Thoracic aorta (tissue), 2 donors: ENCODE results near the gene PLAC8. TPM values are rescaled to one million over a fixed set of nuclear protein-coding genes. Genes with fewer than 3 reads are reported as not detected.

Source experiments
- ATAC-seq: fragments of 150-250 bp; one replicate; pipeline ENCODE4 v1.8.0; 2017; ENCODE audit warnings: low read depth; ENCODE audit not compliant: insufficient number of reproducible peaks, low FRiP score
- DNase-seq: peaks from one replicate; pipeline ENCODE4 v3.0.0-alpha.2; 2020; ENCODE audit warnings: low spot score
- H3K27ac ChIP-seq, 2 donors: fragments of 200-600 bp; sonication (generic); 1 replicate in 1 of 2; 2 replicates in 1 of 2; pipeline ENCODE4 v1.5.1; 2016; ENCODE audit warnings: mild to moderate bottlenecking in 2 of 2, moderate library complexity in 2 of 2
- H3K27me3 ChIP-seq: fragments of 200-600 bp; sonication (generic); replicated peaks from 2 replicates; pipeline ENCODE4 v1.6.0; 2016; ENCODE audit warnings: mild to moderate bottlenecking; ENCODE audit not compliant: insufficient read depth
- H3K36me3 ChIP-seq: fragments of 200-600 bp; sonication (generic); one replicate; pipeline ENCODE4 v1.5.1; 2016
- H3K4me1 ChIP-seq, 2 donors: fragments of 200-600 bp; sonication (generic); 1 replicate in 1 of 2; 2 replicates in 1 of 2; pipeline versions ENCODE4 v1.5.1 to v1.6.0; 2016; ENCODE audit warnings: low read depth in 2 of 2, mild to moderate bottlenecking in 1 of 2; ENCODE audit not compliant: control insufficient read depth in 1 of 2
- H3K4me3 ChIP-seq: fragments of 200-600 bp; sonication (generic); 2 replicates; pipeline ENCODE4 v1.5.1; 2016; ENCODE audit warnings: mild to moderate bottlenecking
- H3K9me3 ChIP-seq: fragments of 200-600 bp; sonication (generic); 2 replicates; pipeline ENCODE4 v1.5.1; 2016
- CTCF ChIP-seq: fragments of 200-600 bp; sonication (generic); IDR thresholded peaks from one replicate; pipeline ENCODE4 v1.5.1; 2019; ENCODE audit warnings: antibody characterized with exemption
- total RNA-seq, 2 donors: library from RNA; depleted of rRNA; stranded (reverse); fragments of >200 nt; gene quantifications; one replicate each; pipeline versions ENCODE4 v1.1.0 to v1.2.3, GENCODE V29; 2016

Gene PLAC8
- total RNA-seq, 2 donors from 2014 or later = 3.7 TPM; not detected in 1

- no peaks in the 10 kb centered on the region for H3K4me1 ChIP-seq
- DNase-seq = no peak
- no peak overlapping the region for H3K27ac ChIP-seq
- no peaks in the 10 kb centered on the region for H3K27me3 ChIP-seq
- no peaks in the 10 kb centered on the region for H3K9me3 ChIP-seq
- no peak for ATAC-seq
- no peaks in the 10 kb centered on the region for H3K36me3 ChIP-seq
- no peak overlapping the region for H3K4me3 ChIP-seq
- TF ChIP-seq CTCF = no peak
Observed at GRCh38 chr4:83132065-83132464, 17.5 kb upstream of the PLAC8 start.

GRCh38 chr4:83129264-83129663 is 14.7 kb upstream of the PLAC8 start:
- TF ChIP-seq CTCF = no peak
- H3K9me3 ChIP-seq = no peaks in the 10 kb centered on the region
- DNase-seq = no peak
- no peak for ATAC-seq
- H3K36me3 ChIP-seq = no peaks in the 10 kb centered on the region
- no peaks in the 10 kb centered on the region for H3K27me3 ChIP-seq
- H3K4me1 ChIP-seq = no peaks in the 10 kb centered on the region
- H3K4me3 ChIP-seq = no peak overlapping the region
- no peak overlapping the region for H3K27ac ChIP-seq

GRCh38 chr4:83128240-83128929 is 13.9 kb upstream of the PLAC8 start:
- H3K9me3 ChIP-seq = no peaks in the 10 kb centered on the region
- H3K36me3 ChIP-seq = no peaks in the 10 kb centered on the region
- no peak overlapping the region for H3K27ac ChIP-seq
- no peak for TF ChIP-seq CTCF
- no peak for DNase-seq
- no peaks in the 10 kb centered on the region for H3K27me3 ChIP-seq
- H3K4me1 ChIP-seq = no peaks in the 10 kb centered on the region
- ATAC-seq = no peak
- H3K4me3 ChIP-seq = no peak overlapping the region

GRCh38 chr4:83125738-83126141 is 11.2 kb upstream of the PLAC8 start:
- no peak for DNase-seq
- Histone ChIP-seq H3K4me3 (no peak overlapping the region), H3K4me1 (no peaks in the 10 kb centered on the region), H3K27ac (no peak overlapping the region), H3K9me3 (no peaks in the 10 kb centered on the region), H3K27me3 (no peaks in the 10 kb centered on the region), H3K36me3 (no peaks in the 10 kb centered on the region)
- no peak for ATAC-seq
- TF ChIP-seq CTCF = no peak

- ATAC-seq = no peak
- Histone ChIP-seq H3K27me3 (no peaks in the 10 kb centered on the region), H3K9me3 (no peaks in the 10 kb centered on the region), H3K27ac (no peak overlapping the region), H3K36me3 (no peaks in the 10 kb centered on the region), H3K4me3 (no peak overlapping the region), H3K4me1 (no peaks in the 10 kb centered on the region)
- DNase-seq = no peak
- no peak for TF ChIP-seq CTCF
Observed at GRCh38 chr4:83124111-83124780, 9.7 kb upstream of the PLAC8 start.
